Measurements from ENCODE around the gene EXD3. TPM values are rescaled to one million over a fixed set of nuclear protein-coding genes. Genes with fewer than 3 reads are reported as not detected.

EXD3 gene
- polyA plus RNA-seq, 1 experiment, result 4.0 TPM

- POLR2A ChIA-PET, result no interaction called here
- Histone ChIP-seq H3K27ac (ENCODE audit: low read depth, low read length) (no peak overlapping the region), H3K9me3 (ENCODE audit: control insufficient read depth, insufficient read depth, low read length) (peaks cover 5% of the 10 kb centered on the region; the same call in 1 of the 2 replicates), H3K27me3 (ENCODE audit: control insufficient read depth, insufficient read depth, low read length) (no peaks in the 10 kb centered on the region), H3K4me3 (ENCODE audit: low read depth, low read length) (no peak overlapping the region)
- DNase-seq (ENCODE audit: low read depth, low spot score), result no peak
- TF ChIP-seq, protein P1, sequence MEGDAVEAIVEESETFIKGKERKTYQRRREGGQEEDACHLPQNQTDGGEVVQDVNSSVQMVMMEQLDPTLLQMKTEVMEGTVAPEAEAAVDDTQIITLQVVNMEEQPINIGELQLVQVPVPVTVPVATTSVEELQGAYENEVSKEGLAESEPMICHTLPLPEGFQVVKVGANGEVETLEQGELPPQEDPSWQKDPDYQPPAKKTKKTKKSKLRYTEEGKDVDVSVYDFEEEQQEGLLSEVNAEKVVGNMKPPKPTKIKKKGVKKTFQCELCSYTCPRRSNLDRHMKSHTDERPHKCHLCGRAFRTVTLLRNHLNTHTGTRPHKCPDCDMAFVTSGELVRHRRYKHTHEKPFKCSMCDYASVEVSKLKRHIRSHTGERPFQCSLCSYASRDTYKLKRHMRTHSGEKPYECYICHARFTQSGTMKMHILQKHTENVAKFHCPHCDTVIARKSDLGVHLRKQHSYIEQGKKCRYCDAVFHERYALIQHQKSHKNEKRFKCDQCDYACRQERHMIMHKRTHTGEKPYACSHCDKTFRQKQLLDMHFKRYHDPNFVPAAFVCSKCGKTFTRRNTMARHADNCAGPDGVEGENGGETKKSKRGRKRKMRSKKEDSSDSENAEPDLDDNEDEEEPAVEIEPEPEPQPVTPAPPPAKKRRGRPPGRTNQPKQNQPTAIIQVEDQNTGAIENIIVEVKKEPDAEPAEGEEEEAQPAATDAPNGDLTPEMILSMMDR (IDR thresholded peaks at IDR 0.05; ENCODE audit: low read depth, low read length), result no peak
- CTCF ChIA-PET, result no interaction called here
Observed at GRCh38 chr9:137281345-137282116, 141.4 kb downstream of the EXD3 start.

DNA sequence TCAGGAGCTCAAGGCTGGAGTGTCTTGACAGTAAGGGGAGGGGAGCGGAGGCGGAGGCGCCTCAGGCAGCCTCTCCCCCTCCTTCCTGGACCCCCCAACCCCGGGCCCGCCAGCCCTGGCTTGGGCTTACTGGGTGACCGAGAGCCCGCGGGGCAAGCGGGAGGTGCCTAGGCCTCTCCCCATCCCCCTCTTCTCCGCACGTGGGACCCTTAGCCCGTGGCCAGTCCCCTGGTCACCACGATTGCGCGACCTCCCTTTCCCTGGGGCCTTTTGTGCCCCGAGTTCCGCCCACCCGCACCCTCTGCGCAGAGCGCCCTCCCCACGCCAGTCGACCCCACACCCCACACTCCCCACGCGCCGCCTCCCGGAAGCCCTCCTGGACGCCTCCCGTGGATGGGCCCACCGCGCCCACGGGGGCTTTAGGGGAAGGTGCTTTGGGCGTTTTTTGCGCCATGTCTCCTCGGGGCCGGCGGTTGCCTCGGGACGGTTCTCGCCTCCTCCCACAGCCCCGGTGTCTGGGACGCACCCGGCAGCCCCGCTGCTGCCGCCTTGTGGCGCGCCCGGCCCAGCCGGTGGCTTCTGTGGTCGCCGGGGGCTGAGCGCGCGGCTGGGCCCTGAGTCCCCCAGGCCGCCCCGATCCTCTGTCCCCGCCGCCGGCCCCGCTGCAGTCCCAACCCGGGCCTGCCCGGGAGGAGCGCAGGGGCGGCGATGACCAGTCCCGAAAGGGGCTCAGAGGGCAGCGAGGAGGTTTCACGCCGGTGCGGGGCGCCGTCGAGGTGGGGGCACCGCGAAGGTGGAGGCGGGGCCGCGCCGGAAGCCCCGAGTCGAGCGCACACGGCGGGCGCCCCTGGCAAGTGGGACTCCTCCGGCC lies 142.3 kb downstream of the EXD3 start:
- TF ChIP-seq, protein P1 (IDR thresholded peaks at IDR 0.05; ENCODE audit: low read depth, low read length), result peak; percentile 16; the same call in 1 of the 2 replicates
- no peak for DNase-seq (ENCODE audit: low read depth, low spot score)
- ChIA-PET POLR2A (no interaction called here), CTCF (no interaction called here)
- Histone ChIP-seq H3K27me3 (ENCODE audit: control insufficient read depth, insufficient read depth, low read length) (no peaks in the 10 kb centered on the region), H3K4me3 (ENCODE audit: low read depth, low read length) (no peak overlapping the region), H3K27ac (ENCODE audit: low read depth, low read length) (no peak overlapping the region), H3K9me3 (ENCODE audit: control insufficient read depth, insufficient read depth, low read length) (peaks cover 5% of the 10 kb centered on the region; the same call in 1 of the 2 replicates)

DNA sequence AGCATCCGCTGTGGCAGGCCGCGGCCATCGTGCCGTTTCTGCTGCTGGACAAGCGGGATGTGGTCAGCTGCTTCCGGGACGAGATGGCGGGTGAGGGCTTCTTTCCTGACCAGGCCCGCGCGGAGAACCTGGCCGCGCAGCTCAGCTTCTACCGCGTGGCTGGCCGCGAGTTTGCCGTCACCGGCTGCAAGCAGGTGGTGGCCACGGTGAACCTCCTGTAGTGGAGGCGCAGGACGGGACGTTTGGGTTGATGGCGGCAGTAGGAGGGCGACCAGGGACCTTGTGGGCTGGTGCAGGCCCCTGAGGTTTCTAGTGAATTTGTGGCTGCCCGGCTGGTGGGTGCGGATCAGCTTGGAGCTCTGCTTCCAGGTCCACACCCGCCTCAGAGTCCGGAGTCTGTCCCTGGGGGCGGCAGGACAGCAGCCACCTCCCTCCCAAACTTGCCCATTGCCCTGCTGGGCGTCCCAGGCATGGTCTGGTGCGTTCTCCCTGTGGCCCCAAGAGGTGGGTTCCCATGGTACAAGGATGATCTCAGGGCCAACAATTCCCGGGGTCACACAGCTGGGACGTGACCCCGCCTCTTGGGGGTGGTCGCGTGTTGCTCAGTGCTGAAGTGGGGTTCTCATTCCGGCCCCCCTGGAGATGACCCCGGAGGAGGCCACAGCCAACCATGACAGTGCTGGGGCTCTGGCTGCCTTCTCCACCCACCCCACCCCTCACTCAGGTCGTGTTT lies 143.1 kb downstream of the EXD3 start:
- POLR2A ChIA-PET, result interaction anchor here (0.7 kb wide), 1 partner anchor 271 kb away, joined by 3 read pairs; no protein-coding TSS in a partner anchor
- TF ChIP-seq, protein P1 (IDR thresholded peaks at IDR 0.05; ENCODE audit: low read depth, low read length), result no peak
- Histone ChIP-seq H3K4me3 (ENCODE audit: low read depth, low read length) (no peak overlapping the region), H3K9me3 (ENCODE audit: control insufficient read depth, insufficient read depth, low read length) (peaks cover 5% of the 10 kb centered on the region; the same call in 1 of the 2 replicates), H3K27me3 (ENCODE audit: control insufficient read depth, insufficient read depth, low read length) (no peaks in the 10 kb centered on the region), H3K27ac (ENCODE audit: low read depth, low read length) (no peak overlapping the region)
- no peak for DNase-seq (ENCODE audit: low read depth, low spot score)
- CTCF ChIA-PET, result no interaction called here

GRCh38 chr9:137278721-137279711 lies 143.9 kb downstream of the EXD3 start:
- Histone ChIP-seq H3K27ac (ENCODE audit: low read depth, low read length) (no peak overlapping the region), H3K27me3 (ENCODE audit: control insufficient read depth, insufficient read depth, low read length) (no peaks in the 10 kb centered on the region), H3K4me3 (ENCODE audit: low read depth, low read length) (peak overlapping the region; percentile 77), H3K9me3 (ENCODE audit: control insufficient read depth, insufficient read depth, low read length) (peaks cover 5% of the 10 kb centered on the region; the same call in 1 of the 2 replicates)
- POLR2A ChIA-PET, result interaction anchor here (0.7 kb wide), 1 partner anchor 272 kb away, joined by 3 read pairs; no protein-coding TSS in a partner anchor
- TF ChIP-seq, protein P1 (IDR thresholded peaks at IDR 0.05; ENCODE audit: low read depth, low read length), result no peak
- no peak for DNase-seq (ENCODE audit: low read depth, low spot score)
- CTCF ChIA-PET, result no interaction called here
